Measurements from ENCODE around the gene SSTR4. TPM values are rescaled to one million over a fixed set of nuclear protein-coding genes. Genes with fewer than 3 reads are reported as not detected.
"Not testable (repeated sequence)": the region's sequence is repeated elsewhere in the genome, so short reads cannot be mapped to it uniquely, and the experiment has no call there.

Gene SSTR4
- total and polyA plus RNA-seq, 8 donors: 0.07 TPM; not detected in 7

DNA sequence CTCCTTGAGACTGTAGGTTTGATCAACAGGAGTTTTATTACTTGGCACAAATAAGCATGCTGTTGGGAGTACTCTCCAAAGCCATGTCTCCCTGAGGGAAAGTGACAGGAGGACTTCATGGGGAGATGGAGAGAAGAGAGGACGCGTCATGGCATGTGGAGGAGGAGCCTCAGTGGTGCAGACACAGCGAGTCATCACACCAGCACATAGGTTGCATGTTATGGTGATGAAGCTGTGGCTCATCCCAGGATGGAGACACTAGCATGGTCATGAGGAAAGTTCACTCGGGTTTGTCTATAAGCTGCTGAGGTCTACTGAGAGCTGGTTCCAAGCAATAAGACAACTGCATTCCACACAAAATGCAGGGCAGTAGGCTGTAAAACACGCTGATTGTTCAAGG is 13.2 kb upstream of the SSTR4 start:
- Histone ChIP-seq H3K4me1 (no peaks in the 10 kb centered on the region), H3K9me3 (no peaks in the 10 kb centered on the region), H3K36me3 (no peaks in the 10 kb centered on the region), H3K4me3 (no peak overlapping the region), H3K27me3 (no peaks in the 10 kb centered on the region), H3K27ac (no peak overlapping the region)
- ATAC-seq (no peak), FAIRE-seq (no peak), DNase-seq (no peak)
- TF ChIP-seq, protein P1, sequence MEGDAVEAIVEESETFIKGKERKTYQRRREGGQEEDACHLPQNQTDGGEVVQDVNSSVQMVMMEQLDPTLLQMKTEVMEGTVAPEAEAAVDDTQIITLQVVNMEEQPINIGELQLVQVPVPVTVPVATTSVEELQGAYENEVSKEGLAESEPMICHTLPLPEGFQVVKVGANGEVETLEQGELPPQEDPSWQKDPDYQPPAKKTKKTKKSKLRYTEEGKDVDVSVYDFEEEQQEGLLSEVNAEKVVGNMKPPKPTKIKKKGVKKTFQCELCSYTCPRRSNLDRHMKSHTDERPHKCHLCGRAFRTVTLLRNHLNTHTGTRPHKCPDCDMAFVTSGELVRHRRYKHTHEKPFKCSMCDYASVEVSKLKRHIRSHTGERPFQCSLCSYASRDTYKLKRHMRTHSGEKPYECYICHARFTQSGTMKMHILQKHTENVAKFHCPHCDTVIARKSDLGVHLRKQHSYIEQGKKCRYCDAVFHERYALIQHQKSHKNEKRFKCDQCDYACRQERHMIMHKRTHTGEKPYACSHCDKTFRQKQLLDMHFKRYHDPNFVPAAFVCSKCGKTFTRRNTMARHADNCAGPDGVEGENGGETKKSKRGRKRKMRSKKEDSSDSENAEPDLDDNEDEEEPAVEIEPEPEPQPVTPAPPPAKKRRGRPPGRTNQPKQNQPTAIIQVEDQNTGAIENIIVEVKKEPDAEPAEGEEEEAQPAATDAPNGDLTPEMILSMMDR (IDR thresholded peaks at IDR 0.05): no peak
- intact Hi-C loops (cut with DNase I): no loop called here
- 83 to 84% methylated on average over 5 of the region's 5 CpGs for WGBS, 2 donors

DNA sequence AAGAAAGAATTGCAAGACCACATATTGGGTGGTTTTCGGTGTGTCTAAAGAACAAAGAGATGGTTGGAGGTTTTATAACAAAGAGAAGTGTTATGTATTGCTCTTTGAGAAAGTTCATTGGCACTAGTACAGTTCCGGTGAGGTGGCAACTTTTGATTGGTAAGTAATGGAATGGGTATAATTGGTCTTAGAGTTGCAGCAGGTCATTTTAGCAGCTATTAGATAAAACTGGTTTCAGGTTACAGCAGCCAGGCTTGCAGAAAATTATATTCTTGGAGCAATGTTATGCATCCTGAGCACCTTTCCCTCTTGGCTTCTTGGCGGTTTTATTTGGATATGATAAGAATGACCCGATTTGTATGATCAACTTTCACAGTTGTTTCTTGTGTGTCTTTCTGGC is 12.3 kb upstream of the SSTR4 start:
- WGBS, 2 donors: 41 to 52% methylated on average over 4 of the region's 4 CpGs
- no peak for FAIRE-seq
- no peak for DNase-seq
- no peak for ATAC-seq
- H3K27ac ChIP-seq: no peak overlapping the region
- H3K4me1 ChIP-seq: no peaks in the 10 kb centered on the region
- H3K27me3 ChIP-seq: no peaks in the 10 kb centered on the region
- H3K4me3 ChIP-seq: no peak overlapping the region
- TF ChIP-seq, protein P1 (IDR thresholded peaks at IDR 0.05): no peak
- no peaks in the 10 kb centered on the region for H3K36me3 ChIP-seq
- intact Hi-C loops (cut with DNase I): no loop called here
- H3K9me3 ChIP-seq: no peaks in the 10 kb centered on the region

DNA sequence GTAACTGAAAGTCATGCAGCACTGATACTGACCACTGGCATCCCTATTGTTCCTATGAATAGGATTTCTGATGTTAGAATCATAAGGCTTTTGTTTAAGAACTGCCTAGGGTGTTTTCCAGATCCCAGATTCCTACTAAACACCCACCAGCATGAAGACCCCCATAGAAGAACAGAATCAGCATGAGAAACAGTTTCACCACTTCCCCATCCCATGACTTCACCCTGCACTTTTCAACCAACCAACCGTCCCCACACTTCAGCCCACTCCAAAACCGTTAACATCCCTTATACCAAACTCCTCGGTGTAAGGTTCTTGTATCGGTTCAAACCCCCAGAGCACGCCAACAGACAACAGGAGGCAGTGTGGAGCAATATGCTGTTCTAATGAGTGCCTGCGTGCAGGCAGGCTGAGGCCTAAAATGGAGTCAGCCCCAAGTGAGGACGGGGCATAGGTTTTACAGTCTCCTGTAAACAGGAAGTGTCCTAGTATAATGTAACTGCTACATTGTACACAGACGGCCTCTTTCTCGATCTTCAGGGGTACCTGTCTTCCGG is 11.4 kb upstream of the SSTR4 start:
- H3K36me3 ChIP-seq: no peaks in the 10 kb centered on the region
- DNase-seq (no peak), ATAC-seq (no peak), FAIRE-seq (no peak)
- H3K27ac ChIP-seq: no peak overlapping the region
- TF ChIP-seq, protein P1 (IDR thresholded peaks at IDR 0.05): no peak
- H3K9me3 ChIP-seq: no peaks in the 10 kb centered on the region
- H3K4me1 ChIP-seq: no peaks in the 10 kb centered on the region
- 87 to 90% methylated on average over 10 of the region's 10 CpGs for WGBS, 2 donors
- H3K4me3 ChIP-seq: no peak overlapping the region
- intact Hi-C loops (cut with DNase I): no loop called here
- no peaks in the 10 kb centered on the region for H3K27me3 ChIP-seq

DNA sequence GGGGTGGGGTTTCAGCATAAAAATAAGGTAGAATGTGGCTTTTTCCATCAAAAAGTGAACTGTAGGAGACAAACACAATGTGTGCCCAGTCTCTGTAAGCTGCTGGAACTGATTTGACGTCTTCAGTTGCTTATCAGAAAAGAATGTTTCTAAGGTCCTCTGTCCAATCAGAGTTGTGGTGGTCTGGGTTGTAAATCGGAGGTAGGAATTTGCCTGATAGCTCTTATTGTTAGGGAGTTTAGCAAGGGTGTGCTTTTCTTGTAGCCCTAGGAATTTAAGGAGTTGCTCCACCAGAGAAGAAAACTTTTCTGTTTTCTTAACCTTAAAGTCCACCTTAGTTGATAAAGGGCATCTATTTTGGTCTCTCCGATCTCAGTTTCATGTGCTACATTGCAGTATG is 10.4 kb upstream of the SSTR4 start:
- Histone ChIP-seq H3K4me1 (no peaks in the 10 kb centered on the region), H3K27me3 (no peaks in the 10 kb centered on the region), H3K27ac (no peak overlapping the region), H3K36me3 (no peaks in the 10 kb centered on the region), H3K4me3 (no peak overlapping the region), H3K9me3 (no peaks in the 10 kb centered on the region)
- ATAC-seq (no peak), FAIRE-seq (no peak), DNase-seq (no peak)
- intact Hi-C loops (cut with DNase I): no loop called here
- TF ChIP-seq, protein P1 (IDR thresholded peaks at IDR 0.05): no peak
- WGBS, 2 donors: 61 to 63% methylated on average over 3 of the region's 3 CpGs

DNA sequence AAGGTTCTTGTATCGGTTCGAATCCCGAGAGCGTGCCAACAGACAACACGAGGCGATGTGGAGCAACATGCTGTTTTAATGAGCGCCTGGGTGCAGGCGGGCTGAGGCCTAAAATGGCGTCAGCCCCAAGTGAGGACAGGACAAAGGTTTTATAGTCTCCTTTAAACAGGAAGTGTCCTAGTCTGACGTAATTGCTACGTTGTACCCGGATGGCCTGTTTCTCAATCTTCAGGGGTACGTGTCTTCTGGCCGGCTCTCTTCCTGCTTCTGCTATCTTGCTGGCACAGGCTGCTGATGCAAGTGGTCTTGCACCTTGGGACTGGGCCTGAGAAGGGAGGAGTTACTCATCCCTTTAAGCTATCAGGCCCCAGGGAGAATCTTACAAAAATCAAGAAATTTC is 9.6 kb upstream of the SSTR4 start:
- DNase-seq; H3K36me3 ChIP-seq; ATAC-seq; H3K27ac ChIP-seq; intact Hi-C loops (cut with DNase I); H3K4me1 ChIP-seq; H3K27me3 ChIP-seq; H3K4me3 ChIP-seq; H3K9me3 ChIP-seq; FAIRE-seq: not testable (repeated sequence)
- 83 to 95% methylated on average over 14 of the region's 14 CpGs for WGBS, 2 donors
